Heart right ventricle (tissue), 16 donors: Measurements from ENCODE around the gene A2M. TPM values are rescaled to one million over a fixed set of nuclear protein-coding genes. Genes with fewer than 3 reads are reported as not detected.

Source experiments
- ATAC-seq, 8 donors: fragments of 200-7000 bp; cut with Tn5 transposase; one replicate each; pipeline ENCODE4 v1.9.1; 2020; ENCODE audit warnings: mild to moderate bottlenecking in 8 of 8, moderate library complexity in 8 of 8, moderate number of reproducible peaks in 1 of 8
- DNase-seq, 2 donors: peaks; one replicate each; pipeline ENCODE4 v3.0.0-alpha.2; 2020
- H3K27ac ChIP-seq, 10 donors: fragments of 200-600 bp; sonication (generic) in 2 of 10; one replicate each; pipeline versions ENCODE4 v1.5.0 to v1.8.0; 2020 to 2022; ENCODE audit warnings: mild to moderate bottlenecking in 3 of 10
- H3K27me3 ChIP-seq, 7 donors: fragments of 200-600 bp; one replicate each; pipeline ENCODE4 v1.8.0; 2021 to 2022; ENCODE audit warnings: mild to moderate bottlenecking in 2 of 7
- H3K36me3 ChIP-seq, 9 donors: fragments of 200-600 bp; sonication (generic) in 1 of 9; one replicate each; pipeline versions ENCODE4 v1.5.0 to v1.8.0; 2020 to 2022; ENCODE audit warnings: mild to moderate bottlenecking in 2 of 9
- H3K4me1 ChIP-seq, 9 donors: fragments of 200-600 bp; sonication (generic) in 1 of 9; one replicate each; pipeline versions ENCODE4 v1.5.0 to v1.8.0; 2020 to 2022; ENCODE audit warnings: mild to moderate bottlenecking in 4 of 9
- H3K4me3 ChIP-seq, 10 donors: fragments of 200-600 bp; sonication (generic) in 2 of 10; one replicate each; pipeline versions ENCODE4 v1.5.0 to v1.8.0; 2020 to 2022; ENCODE audit warnings: mild to moderate bottlenecking in 7 of 10, moderate library complexity in 2 of 10
- H3K9me3 ChIP-seq, 11 donors: fragments of 200-600 bp in 10 of 11; sonication (generic) in 2 of 11; one replicate each; pipeline versions ENCODE4 v1.5.0 to v1.8.0; 2013 to 2022; ENCODE audit warnings: mild to moderate bottlenecking in 2 of 11, control low read depth in 1 of 11, moderate library complexity in 1 of 11
- WGBS, 2 donors: extraction: QIAGEN DNeasy Blood & Tissue Kit; methylation state at CpG; one replicate each; pipeline ENCODE4 v1.1.7; 2013; ENCODE audit warnings: inconsistent platforms in 1 of 2; 5-methylcytosine and 5-hydroxymethylcytosine counted together
- intact Hi-C, 10 donors: fragments of 100-400 bp; cut with DNase I; formaldehyde crosslinking; loops; one replicate each; pipeline versions ENCODE4 v1.11.1 to v1.14.2; 2022
- polyA plus RNA-seq, 2 donors: library from polyadenylated mRNA; stranded (reverse); fragments of 200-250 nt; gene quantifications; one replicate each; pipeline ENCODE4 v1.2.3, GENCODE V29; 2013
- total RNA-seq, 10 donors: library from RNA; stranded (reverse); fragmentation: NEBNext Ultra II Directional in 3 of 10; extraction: Animal tissue kit (Norgen Biotek cat#: 25700) in 3 of 10; gene quantifications; one replicate each; pipeline versions ENCODE4 v1.2.1 to v1.2.4, GENCODE V29; 2021 to 2023
- TF ChIP-seq, protein P1 (sequence below), 9 donors: fragments of 200-600 bp; sonication (generic) in 2 of 9; IDR thresholded peaks; one replicate each; pipeline versions ENCODE4 v1.5.0 to v1.8.0; 2021 to 2022; ENCODE audit warnings: antibody characterized with exemption in 9 of 9, mild to moderate bottlenecking in 5 of 9, moderate library complexity in 1 of 9
- donor health status: Arrhythmogenic right ventricular cardiomyopathy.
- donor health status: ischemic (EF 13 %, LVEDD 7.1; RV severe dilation, severe dysfunction).
- donor health status: healthy with polysubstance abuse.
- donor health status: DM: no; HTN: yes; CAD: no.
- donor health status: DM: no; HTN: no; CAD: no.
- donor health status: ischemic (EF 25% LVEDD 6.9; RV normal size, moderate dysfunction).
- donor health status: ischemic (EF 25% LVEDD 5.7; RV mildly dilated, moderate dysfunction).
- donor health status: healthy.
- donor health status: DM: yes; HTN: yes; CAD: no.
- donor health status: Ischemic cardiomyopathy.
- donor health status: ischemic (EF 35%, LVEDD 5.7; RV mildly dilated, moderate dysfunction).
- donor health status: nonischemic (EF 11% LVEDD 7.7; RV severe dilation, severe dysfunction).
- donor health status: DM: yes; HTN: yes; CAD: no.
- donor health status: PGD.
- donor health status: ischemic (EF 29% LVEDD 5.4; RV normal size, mild dysfunction).
- donor health status: nonischemic (EF 23%, LVEDD 6.1; RV moderate dilation, normal function).

The A2M gene
- total and polyA plus RNA-seq, 12 donors, result 194 to 1,678 (median 449) TPM

DNA sequence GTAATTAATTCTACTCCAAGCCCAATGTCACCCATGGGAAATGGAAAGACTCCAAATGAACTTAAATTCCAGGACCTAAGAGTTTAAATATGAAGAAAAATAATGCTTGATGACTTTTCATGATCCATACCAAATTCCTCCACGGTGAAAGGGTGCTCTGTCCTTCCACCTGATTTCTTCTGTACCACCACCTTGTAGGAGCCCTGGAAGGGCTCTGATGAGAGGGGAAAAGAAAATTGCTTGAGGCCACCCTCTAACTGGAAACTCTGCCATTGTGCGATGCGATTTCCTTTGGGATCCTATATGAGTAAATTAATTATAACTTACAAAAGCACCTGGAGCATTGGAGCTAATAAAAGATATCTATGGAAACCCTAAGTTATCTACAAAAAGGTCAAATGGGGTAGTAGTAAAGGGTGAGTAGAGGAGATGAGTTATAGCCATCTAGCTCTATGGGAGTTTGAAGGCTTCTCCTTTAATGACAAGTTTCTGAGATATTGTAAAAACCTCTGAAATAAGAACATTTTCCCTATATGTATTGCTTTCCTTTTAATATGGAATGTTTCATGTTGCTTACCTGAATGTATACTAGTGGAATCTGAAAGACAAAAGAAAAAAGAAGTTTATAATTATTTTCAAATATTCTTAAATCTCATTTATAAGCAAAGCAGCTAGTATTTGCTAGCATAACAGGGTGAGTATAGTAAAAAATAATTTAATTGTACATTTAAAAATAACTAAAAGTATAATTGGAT, 5.8 kb downstream of the A2M start:
- Histone ChIP-seq H3K36me3 (peaks cover 0 to 90% (median 67%) of the 10 kb centered on the region in 9 donors), H3K27ac (peak overlapping the region in 2 of 10 donors; percentile 8 to 18), H3K9me3 (no peaks in the 10 kb centered on the region), H3K27me3 (no peaks in the 10 kb centered on the region), H3K4me1 (peaks cover 0 to 82% (median 29%) of the 10 kb centered on the region in 9 donors), H3K4me3 (no peak overlapping the region)
- intact Hi-C loops, result loop anchor here in 3 of 10 donors (2.0 to 10.0 kb wide), 4 partner anchors 39 to 175 kb away; no protein-coding TSS in a partner anchor
- DNase-seq, result no peak
- no peak for ATAC-seq
- WGBS, 2 donors, result 87 to 91% methylated on average over 3 of the region's 3 CpGs
- TF ChIP-seq, protein P1, sequence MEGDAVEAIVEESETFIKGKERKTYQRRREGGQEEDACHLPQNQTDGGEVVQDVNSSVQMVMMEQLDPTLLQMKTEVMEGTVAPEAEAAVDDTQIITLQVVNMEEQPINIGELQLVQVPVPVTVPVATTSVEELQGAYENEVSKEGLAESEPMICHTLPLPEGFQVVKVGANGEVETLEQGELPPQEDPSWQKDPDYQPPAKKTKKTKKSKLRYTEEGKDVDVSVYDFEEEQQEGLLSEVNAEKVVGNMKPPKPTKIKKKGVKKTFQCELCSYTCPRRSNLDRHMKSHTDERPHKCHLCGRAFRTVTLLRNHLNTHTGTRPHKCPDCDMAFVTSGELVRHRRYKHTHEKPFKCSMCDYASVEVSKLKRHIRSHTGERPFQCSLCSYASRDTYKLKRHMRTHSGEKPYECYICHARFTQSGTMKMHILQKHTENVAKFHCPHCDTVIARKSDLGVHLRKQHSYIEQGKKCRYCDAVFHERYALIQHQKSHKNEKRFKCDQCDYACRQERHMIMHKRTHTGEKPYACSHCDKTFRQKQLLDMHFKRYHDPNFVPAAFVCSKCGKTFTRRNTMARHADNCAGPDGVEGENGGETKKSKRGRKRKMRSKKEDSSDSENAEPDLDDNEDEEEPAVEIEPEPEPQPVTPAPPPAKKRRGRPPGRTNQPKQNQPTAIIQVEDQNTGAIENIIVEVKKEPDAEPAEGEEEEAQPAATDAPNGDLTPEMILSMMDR (IDR thresholded peaks at IDR 0.05), result no peak

DNA sequence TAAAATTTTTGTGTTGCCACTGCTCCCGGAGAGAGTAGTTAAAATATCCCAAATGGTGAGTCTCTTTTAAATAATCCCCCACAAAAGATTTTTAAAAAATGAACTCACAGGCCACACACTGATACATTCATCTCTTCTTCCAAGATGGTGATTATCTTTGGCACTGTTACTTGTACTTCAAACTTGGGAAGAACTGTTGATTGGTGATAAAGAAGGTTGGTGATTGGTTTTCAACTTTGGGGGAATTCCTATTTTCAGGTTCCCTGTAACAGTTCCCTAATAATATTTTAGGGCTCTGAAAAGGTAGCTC, 6.6 kb downstream of the A2M start:
- DNase-seq (no peak), ATAC-seq (no peak)
- 45 to 59% methylated on average over 1 of the region's 1 CpG for WGBS, 2 donors
- Histone ChIP-seq H3K36me3 (peaks cover 0 to 98% (median 74%) of the 10 kb centered on the region in 9 donors), H3K4me3 (no peak overlapping the region), H3K4me1 (peaks cover 0 to 88% (median 29%) of the 10 kb centered on the region in 9 donors), H3K27ac (peak overlapping the region in 2 of 10 donors; percentile 8 to 18), H3K9me3 (no peaks in the 10 kb centered on the region), H3K27me3 (no peaks in the 10 kb centered on the region)
- intact Hi-C loops, result no loop called here
- TF ChIP-seq, protein P1 (IDR thresholded peaks at IDR 0.05), result no peak

DNA sequence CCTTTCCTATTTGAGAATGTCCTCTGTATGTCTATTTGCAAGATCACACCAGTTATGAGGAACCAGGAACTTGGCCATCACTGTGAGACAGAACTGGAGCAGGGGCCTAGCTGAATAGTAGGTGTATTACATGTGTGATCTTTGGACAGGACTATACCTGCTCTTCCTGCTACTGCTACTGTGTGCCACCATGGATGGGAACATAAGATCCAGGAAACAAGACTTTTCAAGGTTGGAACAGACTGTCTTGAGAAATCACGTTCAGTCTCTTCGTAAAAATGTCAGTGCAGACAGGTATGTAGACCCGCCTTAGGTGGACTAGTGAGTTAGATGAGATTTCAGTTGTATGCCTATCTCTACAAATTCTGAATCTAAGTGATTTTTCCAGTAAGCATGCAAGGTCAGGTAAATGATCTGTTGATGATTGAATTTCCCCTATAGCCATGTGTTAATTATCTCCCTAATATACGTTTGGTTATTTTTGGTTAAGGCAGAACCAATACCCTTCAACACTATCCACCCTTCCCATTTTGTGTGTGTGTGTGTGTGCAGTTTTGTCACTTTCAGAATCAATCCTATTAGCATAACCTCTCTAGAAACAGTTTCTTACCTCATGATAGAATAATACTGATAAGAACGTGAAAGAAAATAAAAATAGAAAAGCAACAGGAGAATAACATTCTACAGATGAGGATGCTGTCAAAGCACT, 7.1 kb downstream of the A2M start:
- no peaks in the 10 kb centered on the region for H3K27me3 ChIP-seq
- intact Hi-C loops, result no loop called here
- 47 to 76% methylated on average over 5 of the region's 5 CpGs for WGBS, 2 donors
- TF ChIP-seq, protein P1 (IDR thresholded peaks at IDR 0.05), result no peak
- H3K4me1 ChIP-seq, result peaks cover 0 to 89% (median 28%) of the 10 kb centered on the region in 9 donors
- H3K4me3 ChIP-seq, result no peak overlapping the region
- peak overlapping the region in 2 of 10 donors; percentile 8 to 59 for H3K27ac ChIP-seq
- ATAC-seq (no peak), DNase-seq (no peak)
- H3K36me3 ChIP-seq, result peaks cover 0 to 100% (median 79%) of the 10 kb centered on the region in 9 donors
- H3K9me3 ChIP-seq, result no peaks in the 10 kb centered on the region

DNA sequence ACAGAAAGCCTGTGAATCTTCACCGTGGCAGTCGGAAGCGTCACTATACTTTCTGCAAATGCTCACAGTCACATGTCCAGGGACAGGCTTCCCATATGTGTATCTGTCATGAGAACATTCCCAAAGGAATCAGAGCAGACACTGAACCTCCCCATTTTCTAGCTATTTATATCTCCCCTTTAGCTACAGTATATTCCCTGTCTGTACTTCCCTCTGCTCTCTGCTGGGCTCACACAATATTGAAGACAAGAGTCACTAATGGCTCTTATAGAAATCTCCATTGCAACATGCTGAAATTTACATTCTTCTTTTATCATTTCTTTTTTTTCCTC, 8.2 kb downstream of the A2M start:
- no peaks in the 10 kb centered on the region for H3K27me3 ChIP-seq
- TF ChIP-seq, protein P1 (IDR thresholded peaks at IDR 0.05), result no peak
- DNase-seq (no peak), ATAC-seq (peak in 6 of 8 donors; percentile 37 to 59 (median 49))
- no peaks in the 10 kb centered on the region for H3K9me3 ChIP-seq
- peaks cover 0 to 100% (median 88%) of the 10 kb centered on the region in 9 donors for H3K36me3 ChIP-seq
- peak overlapping the region in 5 of 10 donors; percentile 19 to 59 (median 23) for H3K27ac ChIP-seq
- no peak overlapping the region for H3K4me3 ChIP-seq
- 55 to 56% methylated on average over 3 of the region's 3 CpGs for WGBS, 2 donors
- H3K4me1 ChIP-seq, result peaks cover 0 to 85% (median 22%) of the 10 kb centered on the region in 9 donors
- intact Hi-C loops, result no loop called here
